Limb (tissue), 2 donors: ENCODE data around the gene SMIM33.

Experiments
- DNase-seq, 2 donors: peaks; one replicate each; pipeline ENCODE4 v3.0.0-alpha.2; 2016; ENCODE audit errors: extremely low spot score in 2 of 2

The SMIM33 gene

DNA sequence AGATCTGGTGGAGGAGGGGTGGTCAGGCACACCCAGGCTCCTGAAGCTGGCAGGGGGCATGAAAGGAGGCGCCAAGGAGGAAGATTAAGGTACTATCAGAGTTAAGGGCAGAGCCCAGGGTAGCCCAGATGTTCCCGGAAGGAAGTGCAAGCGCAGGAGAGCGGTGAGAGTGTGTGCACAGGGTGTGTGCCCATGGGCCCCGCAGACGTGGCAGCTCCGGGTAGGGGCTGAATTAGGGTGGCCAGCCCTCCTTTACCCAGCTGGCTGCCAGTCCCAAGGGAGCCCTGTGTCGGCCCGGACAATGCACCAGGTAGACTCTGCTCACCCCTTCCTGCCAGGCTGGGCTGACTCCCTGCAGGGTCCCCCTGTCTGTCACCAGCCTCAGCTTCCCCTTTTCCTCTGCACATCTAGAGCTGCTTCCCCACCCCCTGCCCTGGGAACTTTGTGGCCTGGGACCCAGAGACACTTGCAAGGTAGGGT lies at the start of gene SMIM33:
SMIM33 (plus strand) TSS at position 184 of the 480 bp plus-strand sequence; CDS start at position 302, 118 bp downstream.
- DNase-seq, result no peak

DNA sequence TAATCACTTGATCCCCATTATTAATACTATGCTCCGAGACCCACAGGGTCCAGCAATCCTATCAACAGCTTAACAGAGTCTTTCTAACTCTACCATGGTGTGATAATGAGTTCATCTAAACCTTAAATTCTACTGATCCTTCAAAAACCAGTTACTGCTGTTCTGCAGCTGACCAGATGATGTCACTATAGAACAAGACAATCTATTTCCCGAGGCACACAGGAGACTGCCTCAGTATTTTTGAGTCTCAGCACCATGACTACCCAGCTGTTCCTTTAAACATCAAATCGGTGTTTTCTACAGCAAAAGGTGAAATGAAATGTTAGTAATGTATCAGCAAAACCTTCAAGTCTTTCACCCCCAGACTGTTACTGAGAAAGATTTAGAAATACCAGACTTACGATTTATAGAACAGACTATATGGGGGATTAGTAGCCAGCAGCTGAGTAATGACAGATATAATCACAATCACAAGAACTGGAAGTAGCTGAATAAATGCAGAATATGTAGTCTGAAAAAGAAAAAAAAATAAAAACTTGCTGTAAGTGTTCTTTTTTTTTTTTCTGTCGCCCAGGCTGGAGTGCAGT lies 48.4 kb upstream of the SMIM33 start:
- peak; percentile 55 to 82 for DNase-seq

DNA sequence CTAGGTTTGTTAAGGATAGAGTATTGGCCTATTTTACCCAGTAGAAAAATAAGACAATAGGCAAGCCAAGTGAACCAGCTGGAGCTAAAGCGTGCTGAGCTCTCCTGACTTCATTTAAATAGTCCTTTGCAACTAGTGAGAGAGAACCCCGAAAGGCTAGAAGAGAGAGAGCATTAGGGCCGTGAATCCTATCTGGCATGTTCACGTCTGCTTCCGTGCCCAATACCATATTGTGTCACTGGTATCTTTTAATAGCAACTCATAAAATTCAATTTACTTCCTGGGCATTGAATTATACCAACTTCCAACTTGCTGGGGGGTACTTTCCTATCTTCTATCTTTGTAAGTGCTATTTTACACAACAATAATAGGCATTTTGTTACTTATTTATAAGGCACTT lies 45.3 kb upstream of the SMIM33 start:
- no peak for DNase-seq

DNA sequence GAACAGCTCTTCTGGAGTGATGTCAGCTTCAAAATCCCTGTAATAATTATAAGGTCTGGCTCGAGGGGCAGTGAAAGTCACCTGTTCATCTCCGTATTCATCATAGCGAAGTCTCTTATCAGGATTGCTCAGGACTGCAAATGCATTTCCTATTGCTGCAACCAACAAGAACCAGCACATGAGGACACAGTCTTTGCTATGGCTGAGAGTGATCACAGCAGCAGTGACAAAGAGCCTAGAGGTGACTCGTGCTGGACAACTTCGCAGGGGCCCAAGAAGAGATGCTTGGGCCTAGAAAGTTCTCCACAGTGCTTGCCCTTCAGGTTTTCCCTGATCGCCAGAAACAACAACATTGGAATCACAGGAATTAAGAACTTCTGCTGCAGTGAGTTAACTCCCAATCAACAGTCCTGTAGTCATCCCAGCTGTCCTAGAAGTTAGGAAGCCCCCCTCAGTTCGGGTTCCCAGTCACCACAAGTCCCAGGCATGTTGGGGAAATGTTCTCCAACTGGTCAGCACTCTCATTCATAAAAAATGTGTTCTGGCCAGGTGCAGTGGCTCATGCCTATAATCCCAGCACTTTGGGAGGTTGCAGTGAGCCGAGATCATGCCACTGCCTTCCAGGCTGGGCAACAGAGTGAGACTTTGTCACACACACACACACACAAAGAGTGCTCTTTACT lies 44.5 kb upstream of the SMIM33 start:
- DNase-seq, result no peak

DNA sequence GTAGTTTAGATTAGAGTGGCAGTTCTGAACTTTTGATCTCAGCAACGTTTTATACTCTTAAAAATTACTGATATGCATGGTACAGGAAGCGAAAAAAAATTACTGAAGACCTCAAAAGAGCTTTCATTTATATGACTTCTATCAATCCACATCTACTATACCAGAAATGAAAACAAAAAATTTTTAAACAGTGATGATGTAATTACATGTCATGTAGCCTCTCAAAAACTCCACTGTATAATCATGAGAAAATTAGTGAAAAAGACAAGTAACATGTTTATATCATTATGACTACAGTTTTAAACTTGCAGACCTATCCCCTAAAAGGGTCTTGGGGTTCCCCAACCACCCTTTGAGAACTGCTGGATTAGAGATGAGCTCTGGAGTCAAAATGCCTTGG lies 40.8 kb upstream of the SMIM33 start:
- no peak for DNase-seq

DNA sequence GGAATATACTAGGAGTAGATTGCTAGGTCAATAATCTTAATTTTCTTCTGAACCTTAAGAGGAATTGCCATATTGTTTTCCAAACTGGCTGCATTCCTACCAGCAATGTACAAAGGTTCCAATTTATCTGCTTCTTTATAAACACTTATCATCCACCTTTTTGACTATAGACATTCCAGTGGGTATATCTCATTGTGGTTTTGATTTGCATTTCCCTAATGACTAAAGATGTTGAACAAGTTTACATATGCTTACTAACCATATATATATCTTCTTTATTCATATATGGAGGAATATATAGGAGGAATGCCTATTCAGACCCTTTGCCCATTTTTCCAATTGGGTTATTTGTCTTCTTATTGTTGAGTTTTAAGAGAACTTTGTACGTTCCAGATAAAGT lies 39.1 kb upstream of the SMIM33 start:
- DNase-seq, result no peak

DNA sequence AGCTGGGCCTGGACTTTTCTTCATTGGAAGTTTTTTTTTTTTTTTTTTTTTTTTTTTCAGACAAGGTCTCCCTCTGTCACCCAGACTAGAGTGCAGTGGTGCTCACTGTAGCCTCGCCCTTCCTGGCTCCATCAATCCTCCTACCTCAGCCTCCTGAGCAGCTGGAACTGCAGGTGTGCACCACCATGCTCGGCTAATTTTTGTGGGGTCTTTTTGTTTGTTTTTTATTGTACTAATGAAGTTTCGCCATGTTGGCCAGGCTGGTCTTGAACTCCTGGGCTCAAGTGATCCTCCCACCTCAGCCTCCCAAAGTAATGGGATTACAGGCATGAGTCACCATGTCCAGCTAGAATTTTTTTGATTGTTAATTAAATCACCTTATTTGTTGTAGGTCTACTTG lies 35.1 kb upstream of the SMIM33 start:
- DNase-seq, result no peak

DNA sequence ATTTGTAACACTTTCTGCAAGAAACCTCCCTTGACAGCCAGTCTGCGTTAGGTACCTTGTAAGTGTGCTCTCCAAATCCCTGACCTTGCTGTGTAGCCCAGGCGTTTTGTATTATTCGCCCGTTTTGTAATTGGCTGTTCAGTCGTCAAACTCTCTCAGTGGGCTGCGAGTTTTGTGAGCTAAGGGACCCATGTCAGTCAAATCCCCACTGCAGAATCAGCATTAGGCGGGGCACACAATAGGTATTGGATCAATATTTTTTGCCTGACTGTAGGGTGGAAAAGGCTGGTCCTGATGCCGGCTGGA lies 32.1 kb upstream of the SMIM33 start:
- DNase-seq, result no peak

DNA sequence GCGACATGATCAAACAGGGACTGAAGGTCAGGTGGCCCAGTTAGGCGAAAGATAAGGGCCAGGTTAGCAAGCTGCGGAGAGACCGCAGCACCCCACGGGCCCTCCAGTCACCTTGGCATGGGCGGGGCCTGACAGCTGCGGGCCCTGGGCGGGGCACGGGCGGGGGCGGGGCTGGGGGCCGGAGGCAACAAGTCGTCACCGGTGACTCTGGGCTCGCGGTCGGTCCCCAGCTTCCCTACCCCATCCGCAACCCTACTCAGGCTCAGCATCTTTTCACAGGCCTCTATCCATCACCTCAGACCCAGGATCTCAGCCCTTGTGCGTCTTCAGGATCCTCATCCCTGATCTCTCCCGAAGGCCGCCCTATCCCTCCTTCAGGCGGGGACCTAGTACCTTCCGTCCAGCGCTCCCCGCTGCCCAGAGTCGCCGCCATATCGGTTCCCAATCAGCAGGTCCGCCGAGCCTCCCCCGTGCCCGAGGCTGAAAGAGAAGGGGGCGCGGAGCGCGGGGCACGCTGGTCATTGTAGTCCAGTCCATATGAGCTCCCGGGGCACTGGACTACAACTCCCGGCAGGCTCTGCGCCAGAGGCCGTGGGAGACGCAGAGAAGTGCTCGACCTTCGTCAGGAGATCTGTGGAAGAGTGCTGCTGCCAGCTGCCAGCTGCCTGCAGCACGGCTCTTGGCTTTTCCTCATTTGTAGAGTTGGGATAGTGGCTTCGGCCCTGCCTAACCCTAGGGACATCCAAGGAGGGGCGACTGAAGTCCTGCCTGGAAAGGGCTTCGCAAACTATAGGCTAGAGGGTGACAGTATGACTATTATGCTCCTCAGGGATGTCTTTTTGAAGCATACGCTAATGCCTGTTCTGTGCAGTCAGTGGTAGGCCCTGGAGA lies 31.5 kb upstream of the SMIM33 start, which contains the start of gene DNAJC18:
DNAJC18 (minus strand) TSS at position 513 of the 891 bp plus-strand sequence; CDS start at position 433, 80 bp downstream.
- DNase-seq, result peak; percentile 92 to 98

DNA sequence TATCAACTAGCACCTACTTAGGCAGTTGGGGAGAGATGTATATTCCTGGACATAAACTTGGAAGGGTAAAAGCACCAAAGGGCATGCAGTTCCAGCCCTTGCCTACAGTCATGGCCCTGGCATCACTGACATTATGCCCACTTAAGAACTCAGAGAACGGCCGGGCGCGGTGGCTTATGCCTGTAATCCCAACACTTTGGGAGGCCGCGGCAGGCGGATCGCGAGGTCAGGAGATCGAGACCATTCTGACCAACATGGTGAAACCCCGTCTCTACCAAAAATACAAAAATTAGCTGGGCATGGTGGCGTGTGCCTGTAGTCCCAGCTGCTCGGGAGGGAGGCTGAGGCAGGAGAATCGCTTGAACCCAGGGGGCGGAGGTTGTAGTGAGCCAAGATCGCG lies 30.4 kb upstream of the SMIM33 start:
- DNase-seq, result peak in 1 of 2 donors; percentile 6

DNA sequence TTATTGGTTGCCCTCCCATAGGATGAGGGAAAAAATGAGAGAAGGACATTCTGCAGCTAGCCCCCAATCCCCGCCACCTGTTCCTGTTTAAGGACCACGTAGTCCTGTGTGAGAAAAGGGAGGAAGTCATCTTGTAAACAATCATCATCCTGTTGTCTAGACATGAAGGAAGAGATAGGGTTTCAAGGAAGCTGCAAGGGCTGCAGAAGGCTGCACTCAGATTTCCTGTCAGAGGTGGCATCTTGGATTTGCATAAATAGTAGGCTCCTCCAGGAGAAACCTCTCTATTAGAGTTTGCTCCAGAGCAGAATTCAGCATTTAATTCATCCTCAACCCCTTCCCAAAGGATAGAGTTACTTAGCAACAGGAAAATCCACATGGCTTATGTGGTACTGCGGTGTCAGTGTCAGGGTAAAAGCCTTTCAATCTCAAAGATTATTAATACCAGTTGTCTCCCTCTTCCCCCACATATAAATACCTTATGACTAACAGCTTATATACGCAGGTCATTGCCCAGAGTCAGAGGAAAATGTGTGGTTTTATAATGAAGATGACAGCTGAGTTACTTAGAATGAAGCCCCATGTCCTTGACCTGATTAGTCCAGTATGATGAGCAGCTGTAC lies 26.9 kb upstream of the SMIM33 start:
- no peak for DNase-seq

DNA sequence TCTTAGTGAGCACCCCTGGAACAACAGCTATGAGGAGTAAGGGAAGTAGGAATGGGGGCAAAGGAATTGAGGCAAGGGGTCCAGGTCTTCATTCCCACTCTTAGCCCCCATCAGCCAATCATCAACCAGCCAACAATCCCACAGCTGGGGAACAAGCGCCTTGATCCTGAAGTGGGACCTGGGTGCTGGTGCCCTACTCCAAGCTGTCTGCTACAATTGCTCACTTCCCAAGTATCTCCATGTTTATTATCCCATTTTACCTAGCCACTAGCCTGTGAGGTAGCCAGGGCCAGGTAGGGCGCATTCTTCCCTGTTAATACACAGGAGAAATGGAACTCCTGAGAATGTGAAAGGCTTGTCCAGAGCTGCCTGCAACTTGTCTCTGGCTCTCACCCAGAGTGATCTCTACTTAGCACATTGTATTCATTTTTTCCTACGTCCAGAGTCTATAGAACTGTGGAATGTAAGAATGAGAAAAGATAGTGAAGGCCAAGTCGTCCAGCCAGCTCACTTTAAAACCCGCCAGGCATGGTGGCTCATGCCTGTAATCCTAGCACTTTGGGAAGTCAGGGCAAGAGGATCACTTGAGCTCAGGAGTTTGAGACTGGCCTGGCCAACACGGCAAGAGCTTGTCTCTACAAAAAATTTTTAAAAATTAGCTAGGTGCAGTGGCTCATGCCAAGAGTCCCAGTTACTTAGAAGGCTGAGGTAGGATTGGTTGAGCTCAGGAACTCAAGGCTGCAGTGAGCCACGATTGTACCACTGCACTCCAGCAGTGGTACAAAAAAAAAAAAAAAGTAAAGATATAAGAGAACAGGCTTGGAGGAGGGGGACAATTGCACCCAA lies 25.3 kb upstream of the SMIM33 start:
- peak in 1 of 2 donors; percentile 30 for DNase-seq

DNA sequence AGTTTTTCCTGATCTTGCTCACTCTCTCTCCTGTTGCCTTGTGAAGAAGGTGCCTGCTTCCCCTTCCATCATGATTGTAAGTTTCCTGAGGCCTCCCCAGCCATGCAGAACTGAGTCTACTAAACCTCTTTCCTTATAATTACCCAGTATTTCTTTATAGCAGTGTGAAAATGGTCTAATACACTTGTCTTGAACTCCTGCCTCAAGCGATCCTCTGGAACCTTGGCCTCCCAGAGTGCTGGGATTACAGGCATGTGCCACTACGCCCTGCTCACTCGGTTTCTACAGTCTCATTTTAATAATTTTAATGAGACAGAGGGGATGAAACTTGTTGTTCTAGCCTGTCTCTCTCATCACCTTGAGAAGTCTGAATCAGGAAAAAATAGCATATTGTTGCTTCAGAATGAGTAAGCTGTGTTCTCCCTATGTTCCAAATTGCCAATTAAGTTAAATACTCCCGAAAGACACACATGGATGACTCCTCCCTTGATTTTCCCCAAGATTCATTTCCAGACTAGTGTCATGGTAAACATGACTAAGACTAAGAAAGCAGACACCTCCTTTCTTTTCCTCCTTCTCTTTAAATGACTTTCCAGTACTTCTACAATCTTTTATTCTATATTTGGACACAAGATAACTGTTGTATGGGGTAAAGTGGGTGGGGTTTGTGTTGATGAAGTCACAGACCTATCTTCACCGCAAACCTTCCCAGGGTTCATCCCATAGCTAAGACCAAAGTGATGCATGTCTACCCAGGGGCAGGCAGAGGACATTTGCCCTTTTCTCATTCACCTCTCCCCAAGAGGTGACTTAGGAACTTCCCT lies 23.6 kb upstream of the SMIM33 start:
- no peak for DNase-seq

DNA sequence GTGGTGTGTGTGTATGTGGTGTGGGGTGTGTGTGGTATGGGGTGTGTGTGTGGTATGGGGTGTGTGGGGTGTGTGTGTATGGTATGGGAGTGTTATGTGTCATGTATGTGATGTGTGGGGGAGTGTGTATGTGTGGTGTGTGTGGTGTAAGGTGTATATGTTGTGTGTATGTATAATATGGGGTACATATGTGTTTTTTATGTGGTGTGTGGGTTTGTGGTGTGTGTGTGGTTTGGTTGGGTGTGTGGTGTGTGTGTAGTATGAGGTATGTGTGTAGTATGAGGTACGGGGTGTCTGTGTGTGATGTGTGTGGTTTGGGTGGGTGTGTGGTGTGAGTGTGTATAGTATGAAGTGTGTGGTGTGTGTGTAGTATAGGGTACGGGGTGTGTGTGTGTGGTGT lies 19.6 kb upstream of the SMIM33 start:
- DNase-seq, result no peak

DNA sequence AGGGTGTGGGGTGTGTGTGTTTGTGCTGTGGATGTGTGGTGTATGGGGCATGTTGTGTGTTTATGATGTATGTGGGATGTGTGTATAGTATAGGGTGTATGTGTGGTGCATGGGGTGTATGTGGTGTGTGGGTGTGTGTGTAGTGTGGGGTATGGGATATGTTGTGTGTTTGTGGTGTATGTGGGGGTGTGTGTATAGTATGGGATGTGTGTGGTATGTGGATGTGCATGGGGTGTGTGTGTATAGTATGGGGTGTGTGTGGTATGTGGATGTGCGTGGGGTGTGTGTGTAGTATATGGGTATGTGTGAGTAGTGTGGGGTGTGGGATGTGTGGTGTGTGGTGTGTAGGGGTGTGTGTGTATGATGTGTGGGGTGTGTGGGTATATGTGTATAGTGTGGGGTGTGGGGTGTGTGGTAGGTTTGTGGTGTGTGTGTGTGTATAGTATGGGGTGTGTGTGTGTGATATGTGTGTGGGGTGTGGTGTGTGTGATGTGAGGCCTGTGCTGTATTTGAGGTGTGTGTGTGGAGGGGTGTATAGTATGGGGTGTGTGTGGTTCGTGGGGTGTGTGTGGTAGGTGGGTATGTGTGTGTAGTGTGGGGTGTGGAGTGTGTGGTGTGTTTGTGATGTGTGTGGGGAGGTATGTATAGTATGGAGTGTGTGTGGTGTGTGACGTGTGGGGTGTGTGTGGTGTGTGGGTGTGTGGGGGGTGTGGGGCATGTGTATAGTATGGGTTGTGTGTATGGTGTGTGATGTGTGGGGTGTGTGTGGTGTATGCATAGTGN lies 18.7 kb upstream of the SMIM33 start:
- DNase-seq, result no peak

DNA sequence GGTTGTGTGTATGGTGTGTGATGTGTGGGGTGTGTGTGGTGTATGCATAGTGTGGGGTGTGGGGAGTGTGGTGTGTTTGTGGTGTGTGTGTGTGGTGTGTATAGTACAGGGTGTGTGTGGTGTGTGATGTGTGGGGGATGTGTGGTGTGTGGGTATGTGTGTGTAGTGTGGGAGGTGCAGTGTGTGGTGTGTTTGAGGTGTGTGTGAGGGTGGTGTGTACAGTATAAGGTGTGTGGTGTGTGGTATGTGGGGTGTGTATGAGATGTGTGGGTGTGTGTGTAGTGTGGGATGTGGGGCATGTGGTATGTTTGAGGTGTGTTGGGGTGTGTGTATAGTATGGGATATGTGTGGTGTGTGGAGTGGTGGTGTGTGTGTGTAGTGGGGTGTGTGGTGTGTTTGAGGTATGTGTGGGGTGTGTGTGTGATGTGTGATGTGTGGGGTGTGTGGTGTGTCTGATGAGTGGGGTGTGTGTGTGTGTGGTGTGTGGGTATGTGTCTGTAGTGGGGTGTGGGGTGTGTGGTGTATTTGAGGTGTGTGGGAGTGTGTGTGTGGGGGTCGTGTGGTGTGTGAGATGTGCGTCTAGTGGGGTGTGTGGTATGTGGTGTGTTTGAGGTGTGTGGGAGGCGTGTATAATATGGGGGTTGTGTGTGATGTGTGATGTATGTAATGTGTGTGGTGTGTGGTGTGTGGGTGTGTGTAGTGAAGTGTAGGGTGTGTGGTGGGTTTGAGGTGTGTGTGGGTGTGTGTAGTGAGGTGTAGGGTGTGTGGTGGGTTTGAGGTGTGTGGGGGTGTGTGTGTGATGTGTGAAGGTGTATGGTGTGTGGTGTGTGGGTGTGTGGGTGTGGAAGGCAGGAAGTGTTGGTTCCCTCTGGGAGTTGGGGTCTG lies 16.9 kb upstream of the SMIM33 start:
- no peak for DNase-seq

DNA sequence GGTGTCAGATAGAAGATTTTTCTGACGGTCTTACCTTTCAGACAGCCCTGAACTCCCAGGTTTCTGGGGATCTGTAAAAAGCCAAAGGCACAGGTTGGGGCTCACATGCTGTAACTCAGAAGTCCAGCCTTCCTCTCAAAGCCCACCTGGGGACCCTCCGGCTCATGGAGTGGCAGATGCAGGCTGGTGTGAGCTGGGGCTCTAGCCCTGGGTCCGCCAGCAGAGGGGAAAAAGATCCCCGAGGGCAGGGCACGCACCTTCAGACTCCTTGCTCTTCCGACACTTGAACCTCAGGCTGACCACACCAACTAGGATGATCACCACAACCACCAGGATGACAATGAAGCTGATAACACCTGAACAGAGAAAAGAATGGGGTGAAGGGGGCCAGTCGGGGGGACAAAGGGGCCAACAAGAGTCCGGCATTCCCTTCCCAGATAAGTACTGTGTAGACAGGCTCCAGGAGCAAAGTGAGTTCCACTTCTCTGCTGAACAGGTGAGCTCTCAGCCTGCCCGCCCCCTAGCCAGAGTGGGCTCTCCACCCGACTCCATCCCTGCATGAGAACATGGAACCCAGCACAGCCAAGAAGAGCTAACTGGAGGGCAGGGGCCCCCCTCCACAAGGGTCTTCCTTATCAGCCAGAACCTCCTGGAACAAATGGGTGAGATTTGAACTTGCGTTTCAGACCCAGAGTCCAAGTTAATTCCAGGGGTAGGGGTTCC lies 16.1 kb upstream of the SMIM33 start:
- no peak for DNase-seq

DNA sequence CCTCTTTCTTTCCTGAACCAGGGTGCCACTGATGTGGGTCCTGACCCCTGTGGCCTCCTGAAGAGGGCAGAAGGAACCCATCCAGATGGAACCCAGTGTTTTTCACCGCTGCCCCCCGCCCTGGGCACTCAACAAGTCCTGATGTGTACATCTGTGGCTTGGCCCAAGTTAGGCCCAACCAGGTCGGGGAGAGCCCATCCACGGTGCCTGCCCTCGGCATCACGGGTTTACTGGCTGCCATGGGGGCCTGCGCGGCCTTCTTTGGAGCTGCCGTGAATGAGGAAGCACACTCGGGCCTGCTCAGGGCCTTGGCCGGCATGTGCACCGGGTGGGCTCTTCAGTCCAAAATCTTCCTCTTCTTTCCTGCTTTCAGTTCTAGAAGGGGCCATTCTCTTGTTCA lies 14.0 kb upstream of the SMIM33 start:
- DNase-seq, result no peak
